ENCODE results near the gene NOS2. TPM values are rescaled to one million over a fixed set of nuclear protein-coding genes. Genes with fewer than 3 reads are reported as not detected.

Gene NOS2
- total RNA-seq, 4 donors from 2014 or later, result 0.18 to 0.97 (median 0.38) TPM; not detected in 1

DNA sequence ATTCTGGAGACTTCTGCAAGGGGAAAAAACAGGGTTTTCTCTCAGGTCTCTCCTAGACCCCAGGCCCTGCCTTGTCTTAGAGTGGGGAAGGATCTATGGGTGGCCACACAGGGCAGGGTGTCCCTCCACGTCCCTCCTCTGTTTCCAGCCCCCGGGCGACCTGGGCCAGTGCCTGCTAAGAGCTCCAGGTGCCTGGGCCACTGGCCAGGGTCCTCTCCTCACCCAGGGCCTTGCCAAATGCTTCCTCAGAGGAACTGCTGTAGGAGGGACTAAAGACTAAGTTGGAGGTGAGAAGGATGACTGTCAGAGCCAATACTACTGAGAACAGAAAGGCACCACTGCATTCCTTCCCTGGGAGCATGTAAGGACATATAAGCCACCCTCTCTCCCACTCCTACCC, 11.4 kb downstream of the NOS2 start:
- no peak for DNase-seq (ENCODE audit: low spot score in 2 of 2)
- peaks cover 16% of the 10 kb centered on the region for H3K27me3 ChIP-seq
- H3K9me3 ChIP-seq, result no peaks in the 10 kb centered on the region
- no peak overlapping the region for H3K4me3 ChIP-seq
- peaks cover 11% of the 10 kb centered on the region for H3K4me1 ChIP-seq
- WGBS, result no CpG with 5 or more reads among the region's 3 CpGs
- H3K36me3 ChIP-seq, result no peaks in the 10 kb centered on the region
- TF ChIP-seq POLR2A (IDR thresholded peaks at IDR 0.05) (no peak), POLR2AphosphoS5 (IDR thresholded peaks at IDR 0.05) (no peak), EP300 (IDR thresholded peaks at IDR 0.05) (no peak)
- TF ChIP-seq, protein P1, sequence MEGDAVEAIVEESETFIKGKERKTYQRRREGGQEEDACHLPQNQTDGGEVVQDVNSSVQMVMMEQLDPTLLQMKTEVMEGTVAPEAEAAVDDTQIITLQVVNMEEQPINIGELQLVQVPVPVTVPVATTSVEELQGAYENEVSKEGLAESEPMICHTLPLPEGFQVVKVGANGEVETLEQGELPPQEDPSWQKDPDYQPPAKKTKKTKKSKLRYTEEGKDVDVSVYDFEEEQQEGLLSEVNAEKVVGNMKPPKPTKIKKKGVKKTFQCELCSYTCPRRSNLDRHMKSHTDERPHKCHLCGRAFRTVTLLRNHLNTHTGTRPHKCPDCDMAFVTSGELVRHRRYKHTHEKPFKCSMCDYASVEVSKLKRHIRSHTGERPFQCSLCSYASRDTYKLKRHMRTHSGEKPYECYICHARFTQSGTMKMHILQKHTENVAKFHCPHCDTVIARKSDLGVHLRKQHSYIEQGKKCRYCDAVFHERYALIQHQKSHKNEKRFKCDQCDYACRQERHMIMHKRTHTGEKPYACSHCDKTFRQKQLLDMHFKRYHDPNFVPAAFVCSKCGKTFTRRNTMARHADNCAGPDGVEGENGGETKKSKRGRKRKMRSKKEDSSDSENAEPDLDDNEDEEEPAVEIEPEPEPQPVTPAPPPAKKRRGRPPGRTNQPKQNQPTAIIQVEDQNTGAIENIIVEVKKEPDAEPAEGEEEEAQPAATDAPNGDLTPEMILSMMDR (IDR thresholded peaks at IDR 0.05), result no peak
- H3K27ac ChIP-seq, result no peak overlapping the region

DNA sequence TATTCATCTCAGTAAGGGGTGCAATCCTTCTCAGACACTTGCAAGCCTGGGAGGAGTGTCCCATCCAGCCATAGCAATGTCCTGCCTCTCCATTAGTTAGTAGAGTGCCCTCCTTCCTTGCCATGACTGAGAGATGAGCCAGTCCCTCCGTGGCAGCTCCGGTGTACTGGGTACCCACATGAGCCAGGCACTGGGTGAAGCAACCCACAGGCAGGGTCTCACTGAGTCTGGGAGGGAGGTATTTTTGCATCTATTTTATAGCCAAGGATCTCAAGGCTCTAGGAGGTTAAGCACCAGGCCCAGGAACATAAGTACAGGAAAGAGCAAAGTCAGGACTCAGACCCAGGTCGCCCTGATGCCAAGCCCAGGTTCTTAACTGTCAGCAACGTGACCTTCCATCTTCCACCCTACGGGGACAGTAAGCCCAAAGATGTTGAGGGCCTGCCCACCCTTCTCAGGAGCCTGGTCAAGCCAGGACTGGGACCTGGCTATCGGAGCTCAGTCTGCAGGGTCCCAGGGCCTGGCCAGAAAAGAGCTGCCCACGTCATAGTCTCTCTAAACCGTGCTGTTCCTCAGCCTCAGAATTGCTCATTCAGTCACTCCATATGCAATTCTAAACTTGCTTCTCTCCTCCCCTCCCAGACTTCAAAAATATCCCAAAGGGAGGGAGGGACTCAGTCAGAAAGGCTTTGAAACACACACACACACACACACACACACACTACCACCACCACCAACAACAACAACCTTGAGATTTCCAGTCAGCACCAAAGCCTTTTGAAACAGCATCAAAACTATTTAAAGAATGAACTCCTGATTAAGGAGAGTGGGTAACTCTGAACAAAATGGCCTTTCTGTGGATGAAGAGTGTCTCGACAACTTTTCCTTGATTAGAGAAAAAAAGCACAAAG, 16.6 kb downstream of the NOS2 start:
- Histone ChIP-seq H3K27me3 (no peaks in the 10 kb centered on the region), H3K4me3 (no peak overlapping the region), H3K27ac (no peak overlapping the region), H3K36me3 (no peaks in the 10 kb centered on the region), H3K4me1 (no peaks in the 10 kb centered on the region), H3K9me3 (no peaks in the 10 kb centered on the region)
- DNase-seq (ENCODE audit: low spot score in 2 of 2), result no peak
- 84% methylated on average over 7 of the region's 9 CpGs for WGBS
- TF ChIP-seq POLR2AphosphoS5 (IDR thresholded peaks at IDR 0.05), result no peak
- TF ChIP-seq EP300 (IDR thresholded peaks at IDR 0.05), result no peak
- TF ChIP-seq, protein P1 (IDR thresholded peaks at IDR 0.05), result no peak
- no peak for TF ChIP-seq POLR2A (IDR thresholded peaks at IDR 0.05)

DNA sequence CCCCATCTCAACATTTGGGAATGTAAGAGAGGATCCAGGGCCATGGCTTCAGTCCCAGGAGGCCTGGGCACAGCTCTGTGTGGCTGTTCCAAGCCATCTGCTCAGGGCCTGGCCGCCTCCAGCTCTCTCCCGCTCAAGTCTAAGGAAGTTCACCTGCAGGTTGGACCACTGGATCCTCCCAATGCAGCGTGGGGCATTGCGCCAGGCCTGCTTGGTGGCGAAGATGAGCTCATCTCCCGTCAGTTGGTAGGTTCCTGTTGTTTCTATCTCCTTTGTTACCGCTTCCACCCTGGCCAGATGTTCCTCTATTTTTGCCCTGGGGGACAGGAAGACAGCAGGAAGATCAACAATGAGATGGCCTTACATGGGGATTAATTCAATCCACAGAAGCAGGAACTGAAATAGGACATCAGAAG, 17.5 kb downstream of the NOS2 start:
- Histone ChIP-seq H3K4me1 (no peaks in the 10 kb centered on the region), H3K27ac (no peak overlapping the region), H3K36me3 (no peaks in the 10 kb centered on the region), H3K27me3 (no peaks in the 10 kb centered on the region), H3K4me3 (no peak overlapping the region), H3K9me3 (no peaks in the 10 kb centered on the region)
- 73% methylated on average over 7 of the region's 7 CpGs for WGBS
- TF ChIP-seq POLR2A (IDR thresholded peaks at IDR 0.05), result no peak
- no peak for TF ChIP-seq EP300 (IDR thresholded peaks at IDR 0.05)
- TF ChIP-seq, protein P1 (IDR thresholded peaks at IDR 0.05), result no peak
- DNase-seq (ENCODE audit: low spot score in 2 of 2), result no peak

GRCh38 chr17:27780828-27781404, 19.4 kb downstream of the NOS2 start:
- Histone ChIP-seq H3K4me1 (no peaks in the 10 kb centered on the region), H3K9me3 (no peaks in the 10 kb centered on the region), H3K27ac (no peak overlapping the region), H3K27me3 (no peaks in the 10 kb centered on the region), H3K4me3 (no peak overlapping the region), H3K36me3 (no peaks in the 10 kb centered on the region)
- no peak for DNase-seq (ENCODE audit: low spot score in 2 of 2)
- 99% methylated on average over 13 of the region's 20 CpGs for WGBS
- TF ChIP-seq POLR2A (IDR thresholded peaks at IDR 0.05) (no peak), EP300 (IDR thresholded peaks at IDR 0.05) (no peak), POLR2AphosphoS5 (IDR thresholded peaks at IDR 0.05) (no peak)
- TF ChIP-seq, protein P1 (IDR thresholded peaks at IDR 0.05), result no peak

GRCh38 chr17:27780092-27780827, 20.1 kb downstream of the NOS2 start:
- H3K36me3 ChIP-seq, result no peaks in the 10 kb centered on the region
- no peak overlapping the region for H3K4me3 ChIP-seq
- no peak overlapping the region for H3K27ac ChIP-seq
- no peaks in the 10 kb centered on the region for H3K27me3 ChIP-seq
- TF ChIP-seq POLR2AphosphoS5 (IDR thresholded peaks at IDR 0.05) (no peak), EP300 (IDR thresholded peaks at IDR 0.05) (no peak), POLR2A (IDR thresholded peaks at IDR 0.05) (no peak)
- TF ChIP-seq, protein P1 (IDR thresholded peaks at IDR 0.05), result no peak
- WGBS, result 73% methylated on average over 3 of the region's 8 CpGs
- no peaks in the 10 kb centered on the region for H3K9me3 ChIP-seq
- no peak for DNase-seq (ENCODE audit: low spot score in 2 of 2)
- H3K4me1 ChIP-seq, result no peaks in the 10 kb centered on the region
